HEK293 (cell line): ENCODE data around the gene ARHGEF40.

Experiments
- CTCF ChIA-PET: fragments of 350-600 bp; formaldehyde crosslinking; extraction: SDS; loops from one replicate; lab custom pipeline; 2021; ENCODE audit warnings: antibody characterized with exemption; lab: Yijun Ruan, JAX
- POLR2A ChIA-PET: fragments of 300-600 bp; formaldehyde crosslinking; extraction: SDS; loops from one replicate; lab custom pipeline; 2020; ENCODE audit warnings: antibody characterized with exemption, inconsistent platforms; lab: Yijun Ruan, JAX
- H3K27ac ChIP-seq: fragments of 200-500 bp; sonication (Bioruptor generic); 2 replicates; pipeline ENCODE4 v1.5.1; 2014; ENCODE audit warnings: low read depth, low read length, control low read depth, inconsistent platforms; ENCODE audit errors: extremely low read depth
- H3K36me3 ChIP-seq, 2 experiments: fragments of 200-500 bp in 1 of 2; sonication (Bioruptor generic) in 1 of 2; 1 replicate in 1 of 2; 2 replicates in 1 of 2; pipeline ENCODE4 v1.5.1; 2014 to 2017; ENCODE audit warnings: inconsistent platforms in 2 of 2, low read length in 2 of 2; ENCODE audit not compliant: control insufficient read depth in 2 of 2, insufficient read depth in 1 of 2
- H3K4me1 ChIP-seq: fragments of 200-500 bp; sonication (Bioruptor generic); 2 replicates; pipeline ENCODE4 v1.5.1; 2014; ENCODE audit warnings: mild to moderate bottlenecking, low read length, inconsistent platforms; ENCODE audit not compliant: control insufficient read depth, insufficient read depth
- H3K4me3 ChIP-seq: 2 replicates; pipeline ENCODE4 v1.5.1; 2011; ENCODE audit warnings: low read depth, mild to moderate bottlenecking, control low read depth, low read length, moderate library complexity
- H3K9me3 ChIP-seq: fragments of 200-500 bp; sonication (Bioruptor generic); 2 replicates; pipeline ENCODE4 v1.5.1; 2014; ENCODE audit warnings: low read depth, low read length, inconsistent platforms; ENCODE audit not compliant: control insufficient read depth, insufficient read depth
- BCL11A ChIP-seq: fragments of 450-650 bp; formaldehyde crosslinking; IDR thresholded peaks from 2 replicates; pipeline ENCODE4 v1.5.1; 2016; ENCODE audit warnings: low read depth, missing biosample characterization, missing genetic modification characterization
- GFI1B ChIP-seq: fragments of 450-650 bp; formaldehyde crosslinking; IDR thresholded peaks from 2 replicates; pipeline ENCODE4 v1.5.1; 2016; ENCODE audit warnings: missing biosample characterization, missing genetic modification characterization
- MEIS1 ChIP-seq: sonication (generic); formaldehyde crosslinking; IDR thresholded peaks from 2 replicates; pipeline ENCODE4 v1.8.1; 2022; ENCODE audit warnings: missing genetic modification reagents, mild to moderate bottlenecking, borderline replicate concordance
- MZF1 ChIP-seq: fragments of 450-650 bp; formaldehyde crosslinking; IDR thresholded peaks from 2 replicates; pipeline ENCODE4 v1.5.1; 2017; ENCODE audit warnings: missing biosample characterization, missing genetic modification characterization, borderline replicate concordance
- OSR2 ChIP-seq: fragments of 450-650 bp; formaldehyde crosslinking; IDR thresholded peaks from 2 replicates; pipeline ENCODE4 v1.5.1; 2016; ENCODE audit warnings: missing biosample characterization, missing genetic modification characterization
- RBAK ChIP-seq: fragments of 450-650 bp; formaldehyde crosslinking; IDR thresholded peaks from 2 replicates; pipeline ENCODE4 v1.5.1; 2016; ENCODE audit warnings: missing biosample characterization, missing genetic modification characterization
- SP7 ChIP-seq: fragments of 450-650 bp; formaldehyde crosslinking; IDR thresholded peaks from 2 replicates; pipeline ENCODE4 v1.5.1; 2016; ENCODE audit warnings: missing biosample characterization, missing genetic modification characterization
- WT1 ChIP-seq: fragments of 450-650 bp; formaldehyde crosslinking; IDR thresholded peaks from 2 replicates; pipeline ENCODE4 v1.5.1; 2016; ENCODE audit warnings: missing biosample characterization, missing genetic modification characterization
- YY1 ChIP-seq: fragments of 450-650 bp; formaldehyde crosslinking; IDR thresholded peaks from 2 replicates; pipeline ENCODE4 v1.5.1; 2018; ENCODE audit warnings: missing biosample characterization, missing genetic modification characterization
- ZNF366 ChIP-seq: fragments of 450-650 bp; formaldehyde crosslinking; conservative IDR thresholded peaks from 2 replicates; pipeline ENCODE4 v1.5.1; 2016; ENCODE audit warnings: missing biosample characterization, missing genetic modification characterization
- ZNF416 ChIP-seq: fragments of 450-650 bp; formaldehyde crosslinking; IDR thresholded peaks from 2 replicates; pipeline ENCODE4 v1.5.1; 2016; ENCODE audit warnings: missing biosample characterization, missing genetic modification characterization
- ZNF549 ChIP-seq: fragments of 450-650 bp; IDR thresholded peaks from 2 replicates; pipeline ENCODE4 v1.5.1; 2018; ENCODE audit warnings: missing biosample characterization, missing genetic modification characterization, mild to moderate bottlenecking, inconsistent platforms, moderate library complexity
- TF ChIP-seq, protein P1 (sequence below): fragments of 450-650 bp; formaldehyde crosslinking; IDR thresholded peaks from 2 replicates; pipeline ENCODE4 v1.5.1; 2016; ENCODE audit warnings: missing biosample characterization, missing genetic modification characterization
- TF ChIP-seq, protein P2 (sequence below): fragments of 450-650 bp; formaldehyde crosslinking; IDR thresholded peaks from 2 replicates; pipeline ENCODE4 v1.5.1; 2016; ENCODE audit warnings: missing biosample characterization, missing genetic modification characterization
- TF ChIP-seq, protein P3 (sequence below): fragments of 450-650 bp; formaldehyde crosslinking; optimal IDR thresholded peaks from 2 replicates; pipeline ENCODE3; 2016; ENCODE audit warnings: missing biosample characterization, mild to moderate bottlenecking, missing genetic modification characterization
- TF ChIP-seq, protein P4 (sequence below): sonication (generic); formaldehyde crosslinking; IDR thresholded peaks from 2 replicates; pipeline ENCODE4 v1.8.1; 2022; ENCODE audit warnings: mild to moderate bottlenecking, moderate library complexity, missing genetic modification reagents
- TF ChIP-seq, protein P5 (sequence below): fragments of 450-650 bp; formaldehyde crosslinking; IDR thresholded peaks from 2 replicates; pipeline ENCODE4 v1.5.1; 2016; ENCODE audit warnings: missing biosample characterization, missing genetic modification characterization, low read depth

Gene ARHGEF40

DNA sequence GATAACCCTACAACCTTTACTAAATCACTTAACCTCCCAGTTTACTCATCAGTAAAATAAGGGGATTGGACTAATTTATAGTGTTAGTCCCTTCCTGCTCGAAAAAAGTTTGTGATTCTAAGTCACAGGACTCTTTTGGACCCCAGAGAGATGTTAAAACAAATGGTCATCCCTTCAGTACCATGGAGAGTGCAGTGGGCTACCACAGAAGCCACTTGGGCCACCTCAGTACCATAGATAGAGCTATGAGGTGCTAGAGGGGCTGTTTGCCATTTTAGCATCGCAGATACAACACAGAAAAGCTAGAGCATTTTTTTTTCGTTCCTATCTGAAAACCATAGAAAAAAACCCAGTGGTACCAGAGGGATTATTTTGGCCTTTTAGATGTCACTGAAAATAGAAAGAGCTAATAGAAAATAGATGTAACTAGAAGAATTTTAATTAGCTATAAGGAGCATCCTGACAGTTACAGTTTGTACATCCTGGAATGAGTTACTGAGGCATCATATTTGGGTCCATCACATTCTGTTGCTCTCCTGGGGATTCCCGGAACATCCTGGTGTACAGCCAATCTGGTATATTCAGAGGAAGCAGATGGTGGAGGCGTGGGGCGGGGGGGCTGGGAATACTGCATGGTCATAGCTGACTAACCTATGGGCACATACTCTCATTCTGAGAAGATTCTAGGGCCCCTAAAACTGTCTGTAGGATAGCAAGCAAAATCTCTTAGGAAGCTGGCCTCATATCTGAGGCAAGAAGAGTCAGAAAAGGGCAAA lies 25.5 kb downstream of the ARHGEF40 start:
- Histone ChIP-seq H3K9me3 (no peaks in the 10 kb centered on the region), H3K4me3 (no peak overlapping the region), H3K4me1 (peaks cover 17% of the 10 kb centered on the region; the same call in 1 of the 2 replicates), H3K36me3 (peaks cover 7 to 26% of the 10 kb centered on the region in 2 experiments; a peak in 2 of 3 replicates)
- ChIA-PET CTCF (interaction anchor here (0.5 to 6.9 kb wide), 7 partner anchors 8 to 123 kb away, joined by 3 to 175 read pairs (median 7); partner anchors contain the start of genes ARHGEF40 and TMEM253), POLR2A (interaction anchor here (0.7 to 4.4 kb wide), 5 partner anchors 9 to 81 kb away, joined by 3 to 33 read pairs (median 8); partner anchors contain the start of gene ARHGEF40)
- peak; percentile 66 for TF ChIP-seq OSR2 (tag by site-specific recombination)
- TF ChIP-seq SP7 (tag by site-specific recombination), result no peak
- TF ChIP-seq, protein P1, sequence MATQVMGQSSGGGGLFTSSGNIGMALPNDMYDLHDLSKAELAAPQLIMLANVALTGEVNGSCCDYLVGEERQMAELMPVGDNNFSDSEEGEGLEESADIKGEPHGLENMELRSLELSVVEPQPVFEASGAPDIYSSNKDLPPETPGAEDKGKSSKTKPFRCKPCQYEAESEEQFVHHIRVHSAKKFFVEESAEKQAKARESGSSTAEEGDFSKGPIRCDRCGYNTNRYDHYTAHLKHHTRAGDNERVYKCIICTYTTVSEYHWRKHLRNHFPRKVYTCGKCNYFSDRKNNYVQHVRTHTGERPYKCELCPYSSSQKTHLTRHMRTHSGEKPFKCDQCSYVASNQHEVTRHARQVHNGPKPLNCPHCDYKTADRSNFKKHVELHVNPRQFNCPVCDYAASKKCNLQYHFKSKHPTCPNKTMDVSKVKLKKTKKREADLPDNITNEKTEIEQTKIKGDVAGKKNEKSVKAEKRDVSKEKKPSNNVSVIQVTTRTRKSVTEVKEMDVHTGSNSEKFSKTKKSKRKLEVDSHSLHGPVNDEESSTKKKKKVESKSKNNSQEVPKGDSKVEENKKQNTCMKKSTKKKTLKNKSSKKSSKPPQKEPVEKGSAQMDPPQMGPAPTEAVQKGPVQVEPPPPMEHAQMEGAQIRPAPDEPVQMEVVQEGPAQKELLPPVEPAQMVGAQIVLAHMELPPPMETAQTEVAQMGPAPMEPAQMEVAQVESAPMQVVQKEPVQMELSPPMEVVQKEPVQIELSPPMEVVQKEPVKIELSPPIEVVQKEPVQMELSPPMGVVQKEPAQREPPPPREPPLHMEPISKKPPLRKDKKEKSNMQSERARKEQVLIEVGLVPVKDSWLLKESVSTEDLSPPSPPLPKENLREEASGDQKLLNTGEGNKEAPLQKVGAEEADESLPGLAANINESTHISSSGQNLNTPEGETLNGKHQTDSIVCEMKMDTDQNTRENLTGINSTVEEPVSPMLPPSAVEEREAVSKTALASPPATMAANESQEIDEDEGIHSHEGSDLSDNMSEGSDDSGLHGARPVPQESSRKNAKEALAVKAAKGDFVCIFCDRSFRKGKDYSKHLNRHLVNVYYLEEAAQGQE (tag by site-specific recombination), result peak; percentile 98
- TF ChIP-seq, all 188 proteins: peak for 2
- no peak overlapping the region; the same call in 1 of the 2 replicates for H3K27ac ChIP-seq

DNA sequence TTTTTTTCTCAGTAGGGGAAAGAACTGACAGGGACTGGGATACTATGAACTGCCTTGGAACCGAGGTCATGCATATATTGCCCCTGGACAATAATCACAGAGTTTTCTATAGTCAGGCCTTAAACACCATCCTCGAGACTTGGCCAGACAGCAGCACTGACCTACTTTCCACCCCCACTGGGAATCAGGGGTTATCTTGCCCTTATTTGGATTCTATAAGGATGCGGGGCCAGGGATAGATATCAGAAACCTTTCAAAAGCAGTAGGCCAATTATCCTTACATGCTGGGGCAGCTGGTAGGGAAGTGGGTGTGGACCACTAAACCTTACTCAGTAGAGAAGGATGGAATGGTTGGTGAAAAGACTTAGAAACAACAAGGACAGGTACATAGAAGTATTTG lies 26.3 kb downstream of the ARHGEF40 start:
- Histone ChIP-seq H3K4me3 (no peak overlapping the region), H3K4me1 (peaks cover 17% of the 10 kb centered on the region; the same call in 1 of the 2 replicates), H3K36me3 (peaks cover 1 to 18% of the 10 kb centered on the region in 2 experiments; a peak in 2 of 3 replicates), H3K27ac (no peak overlapping the region), H3K9me3 (no peaks in the 10 kb centered on the region)
- ChIA-PET POLR2A (interaction anchor here (1.4 to 2.9 kb wide), 3 partner anchors 8 to 33 kb away, joined by 3 to 18 read pairs (median 8); partner anchors contain the start of gene ARHGEF40), CTCF (interaction anchor here (0.6 to 6.9 kb wide), 8 partner anchors 8 to 346 kb away, joined by 3 to 175 read pairs (median 6); partner anchors contain the start of gene TMEM253)
- TF ChIP-seq, protein P2, sequence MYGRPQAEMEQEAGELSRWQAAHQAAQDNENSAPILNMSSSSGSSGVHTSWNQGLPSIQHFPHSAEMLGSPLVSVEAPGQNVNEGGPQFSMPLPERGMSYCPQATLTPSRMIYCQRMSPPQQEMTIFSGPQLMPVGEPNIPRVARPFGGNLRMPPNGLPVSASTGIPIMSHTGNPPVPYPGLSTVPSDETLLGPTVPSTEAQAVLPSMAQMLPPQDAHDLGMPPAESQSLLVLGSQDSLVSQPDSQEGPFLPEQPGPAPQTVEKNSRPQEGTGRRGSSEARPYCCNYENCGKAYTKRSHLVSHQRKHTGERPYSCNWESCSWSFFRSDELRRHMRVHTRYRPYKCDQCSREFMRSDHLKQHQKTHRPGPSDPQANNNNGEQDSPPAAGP, result no peak
- no peak for TF ChIP-seq MEIS1 (CRISPR knock-in tag)
- TF ChIP-seq, protein P3, sequence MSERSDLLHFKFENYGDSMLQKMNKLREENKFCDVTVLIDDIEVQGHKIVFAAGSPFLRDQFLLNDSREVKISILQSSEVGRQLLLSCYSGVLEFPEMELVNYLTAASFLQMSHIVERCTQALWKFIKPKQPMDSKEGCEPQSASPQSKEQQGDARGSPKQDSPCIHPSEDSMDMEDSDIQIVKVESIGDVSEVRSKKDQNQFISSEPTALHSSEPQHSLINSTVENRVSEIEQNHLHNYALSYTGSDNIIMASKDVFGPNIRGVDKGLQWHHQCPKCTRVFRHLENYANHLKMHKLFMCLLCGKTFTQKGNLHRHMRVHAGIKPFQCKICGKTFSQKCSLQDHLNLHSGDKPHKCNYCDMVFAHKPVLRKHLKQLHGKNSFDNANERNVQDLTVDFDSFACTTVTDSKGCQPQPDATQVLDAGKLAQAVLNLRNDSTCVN (tag by site-specific recombination), result no peak
- TF ChIP-seq RBAK (tag by site-specific recombination), result no peak
- TF ChIP-seq, protein P4, sequence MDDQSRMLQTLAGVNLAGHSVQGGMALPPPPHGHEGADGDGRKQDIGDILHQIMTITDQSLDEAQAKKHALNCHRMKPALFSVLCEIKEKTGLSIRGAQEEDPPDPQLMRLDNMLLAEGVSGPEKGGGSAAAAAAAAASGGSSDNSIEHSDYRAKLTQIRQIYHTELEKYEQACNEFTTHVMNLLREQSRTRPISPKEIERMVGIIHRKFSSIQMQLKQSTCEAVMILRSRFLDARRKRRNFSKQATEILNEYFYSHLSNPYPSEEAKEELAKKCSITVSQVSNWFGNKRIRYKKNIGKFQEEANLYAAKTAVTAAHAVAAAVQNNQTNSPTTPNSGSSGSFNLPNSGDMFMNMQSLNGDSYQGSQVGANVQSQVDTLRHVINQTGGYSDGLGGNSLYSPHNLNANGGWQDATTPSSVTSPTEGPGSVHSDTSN (CRISPR knock-in tag), result no peak
- TF ChIP-seq WT1, result no peak
- no peak for TF ChIP-seq ZNF416 (tag by site-specific recombination)
- TF ChIP-seq ZNF366 (tag by site-specific recombination), result no peak
- no peak for TF ChIP-seq GFI1B
- no peak for TF ChIP-seq MZF1 (tag by site-specific recombination)
- no peak for TF ChIP-seq ZNF549 (tag by site-specific recombination)
- no peak for TF ChIP-seq YY1 (tag by site-specific recombination)
- TF ChIP-seq, protein P5, sequence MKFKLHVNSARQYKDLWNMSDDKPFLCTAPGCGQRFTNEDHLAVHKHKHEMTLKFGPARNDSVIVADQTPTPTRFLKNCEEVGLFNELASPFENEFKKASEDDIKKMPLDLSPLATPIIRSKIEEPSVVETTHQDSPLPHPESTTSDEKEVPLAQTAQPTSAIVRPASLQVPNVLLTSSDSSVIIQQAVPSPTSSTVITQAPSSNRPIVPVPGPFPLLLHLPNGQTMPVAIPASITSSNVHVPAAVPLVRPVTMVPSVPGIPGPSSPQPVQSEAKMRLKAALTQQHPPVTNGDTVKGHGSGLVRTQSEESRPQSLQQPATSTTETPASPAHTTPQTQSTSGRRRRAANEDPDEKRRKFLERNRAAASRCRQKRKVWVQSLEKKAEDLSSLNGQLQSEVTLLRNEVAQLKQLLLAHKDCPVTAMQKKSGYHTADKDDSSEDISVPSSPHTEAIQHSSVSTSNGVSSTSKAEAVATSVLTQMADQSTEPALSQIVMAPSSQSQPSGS, result no peak
- TF ChIP-seq BCL11A (tag by site-specific recombination), result no peak
